ENCODE results near the gene TMED3.

GRCh38 chr15:79340315-79340602 lies 29.3 kb downstream of the TMED3 start:
- TF ChIP-seq CTCF (conservative IDR thresholded peaks at IDR 0.05 in 1 of 2, IDR thresholded peaks at IDR 0.05 in 1 of 2; ENCODE audit: extremely low read depth in 1 of 2, insufficient read depth in 1 of 2, low read depth in 1 of 2, low read length in 2 of 2) (no peak), EZH2 (IDR thresholded peaks at IDR 0.05; ENCODE audit: borderline replicate concordance, low read length) (no peak)

All from mammary epithelial cell (primary cell).